ENCODE measurements around the gene CYP3A7.

The CYP3A7 gene

DNA sequence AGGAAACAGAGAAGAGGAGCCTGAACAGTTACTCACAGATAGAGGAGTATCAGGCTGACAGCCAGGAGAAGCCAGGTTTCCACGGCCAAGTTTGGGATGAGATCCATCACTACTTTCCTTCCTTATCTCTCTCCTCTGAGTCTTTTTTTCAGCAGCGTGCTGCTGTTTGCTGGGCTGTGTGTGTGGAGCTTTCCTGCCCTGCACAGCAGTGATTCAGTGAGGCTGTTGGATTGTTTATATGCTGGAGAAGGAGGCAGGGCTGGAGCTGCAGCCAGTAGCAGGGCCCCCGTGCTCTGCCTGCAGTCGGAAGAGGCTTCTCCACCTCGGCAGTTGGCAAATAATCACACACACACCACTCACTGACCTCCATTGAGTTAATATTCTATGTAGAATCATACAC lies at the start of gene CYP3A7:
Gene CYP3A7 (minus strand): TSS at position 210 of the 400 bp plus-strand sequence. CDS start 103 bp downstream, at position 107.
- TF ChIP-seq, protein P1, sequence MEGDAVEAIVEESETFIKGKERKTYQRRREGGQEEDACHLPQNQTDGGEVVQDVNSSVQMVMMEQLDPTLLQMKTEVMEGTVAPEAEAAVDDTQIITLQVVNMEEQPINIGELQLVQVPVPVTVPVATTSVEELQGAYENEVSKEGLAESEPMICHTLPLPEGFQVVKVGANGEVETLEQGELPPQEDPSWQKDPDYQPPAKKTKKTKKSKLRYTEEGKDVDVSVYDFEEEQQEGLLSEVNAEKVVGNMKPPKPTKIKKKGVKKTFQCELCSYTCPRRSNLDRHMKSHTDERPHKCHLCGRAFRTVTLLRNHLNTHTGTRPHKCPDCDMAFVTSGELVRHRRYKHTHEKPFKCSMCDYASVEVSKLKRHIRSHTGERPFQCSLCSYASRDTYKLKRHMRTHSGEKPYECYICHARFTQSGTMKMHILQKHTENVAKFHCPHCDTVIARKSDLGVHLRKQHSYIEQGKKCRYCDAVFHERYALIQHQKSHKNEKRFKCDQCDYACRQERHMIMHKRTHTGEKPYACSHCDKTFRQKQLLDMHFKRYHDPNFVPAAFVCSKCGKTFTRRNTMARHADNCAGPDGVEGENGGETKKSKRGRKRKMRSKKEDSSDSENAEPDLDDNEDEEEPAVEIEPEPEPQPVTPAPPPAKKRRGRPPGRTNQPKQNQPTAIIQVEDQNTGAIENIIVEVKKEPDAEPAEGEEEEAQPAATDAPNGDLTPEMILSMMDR (conservative IDR thresholded peaks at IDR 0.05; ENCODE audit: low read depth, low read length), result no peak
- H4K20me1 ChIP-seq (ENCODE audit: insufficient read depth), result no peaks in the 10 kb centered on the region
- no peak within 1 kb of the TSS for H3K4me2 ChIP-seq
- no peak within 1 kb of the TSS for H3K27ac ChIP-seq
- H3K36me3 ChIP-seq (ENCODE audit: insufficient read depth), result no peaks in the 10 kb centered on the region
- no peaks in the 10 kb centered on the region for H3K27me3 ChIP-seq (ENCODE audit: insufficient read depth, low read depth)
- no peak within 1 kb of the TSS for H2AFZ ChIP-seq (ENCODE audit: low read depth)
- no peaks in the 10 kb centered on the region for H3K79me2 ChIP-seq (ENCODE audit: insufficient read depth, low read depth)
- H3K9ac ChIP-seq, result no peak within 1 kb of the TSS
- no peaks in the 10 kb centered on the region for H3K4me1 ChIP-seq (ENCODE audit: low read depth, poor library complexity, severe bottlenecking)
- H3K4me3 ChIP-seq (IDR thresholded peaks at IDR 0.05; ENCODE audit: insufficient read depth, low read depth, low read length), result no peak within 1 kb of the TSS

DNA sequence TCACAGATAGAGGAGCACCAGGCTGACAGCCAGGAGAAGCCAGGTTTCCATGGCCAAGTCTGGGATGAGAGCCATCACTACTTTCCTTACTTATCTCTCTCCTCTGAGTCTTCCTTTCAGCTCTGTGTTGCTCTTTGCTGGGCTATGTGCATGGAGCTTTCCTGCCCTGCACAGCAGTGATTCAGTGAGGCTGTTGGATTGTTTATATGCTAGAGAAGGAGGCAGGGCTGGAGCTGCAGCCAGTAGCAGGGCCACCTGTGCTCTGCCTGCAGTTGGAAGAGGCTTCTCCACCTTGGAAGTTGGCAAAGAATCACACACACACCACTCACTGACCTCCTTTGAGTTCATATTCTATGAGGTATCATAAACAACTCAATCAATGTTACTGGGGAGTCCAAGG lies 49.0 kb upstream of the CYP3A7 start, which contains the start of gene CYP3A4:
Gene CYP3A4 (minus strand): TSS at position 178 of the 400 bp plus-strand sequence. CDS start 103 bp downstream, at position 75.
- Histone ChIP-seq H3K9ac (no peak within 1 kb of the TSS), H3K79me2 (ENCODE audit: insufficient read depth, low read depth) (no peaks in the 10 kb centered on the region), H3K36me3 (ENCODE audit: insufficient read depth) (no peaks in the 10 kb centered on the region), H2AFZ (ENCODE audit: low read depth) (no peak within 1 kb of the TSS), H3K4me1 (ENCODE audit: low read depth, poor library complexity, severe bottlenecking) (no peaks in the 10 kb centered on the region), H3K27ac (no peak within 1 kb of the TSS), H3K27me3 (ENCODE audit: insufficient read depth, low read depth) (no peaks in the 10 kb centered on the region), H3K4me3 (IDR thresholded peaks at IDR 0.05; ENCODE audit: insufficient read depth, low read depth, low read length) (no peak within 1 kb of the TSS), H3K4me2 (no peak within 1 kb of the TSS), H4K20me1 (ENCODE audit: insufficient read depth) (no peaks in the 10 kb centered on the region)
- TF ChIP-seq, protein P1 (conservative IDR thresholded peaks at IDR 0.05; ENCODE audit: low read depth, low read length), result no peak

DNA sequence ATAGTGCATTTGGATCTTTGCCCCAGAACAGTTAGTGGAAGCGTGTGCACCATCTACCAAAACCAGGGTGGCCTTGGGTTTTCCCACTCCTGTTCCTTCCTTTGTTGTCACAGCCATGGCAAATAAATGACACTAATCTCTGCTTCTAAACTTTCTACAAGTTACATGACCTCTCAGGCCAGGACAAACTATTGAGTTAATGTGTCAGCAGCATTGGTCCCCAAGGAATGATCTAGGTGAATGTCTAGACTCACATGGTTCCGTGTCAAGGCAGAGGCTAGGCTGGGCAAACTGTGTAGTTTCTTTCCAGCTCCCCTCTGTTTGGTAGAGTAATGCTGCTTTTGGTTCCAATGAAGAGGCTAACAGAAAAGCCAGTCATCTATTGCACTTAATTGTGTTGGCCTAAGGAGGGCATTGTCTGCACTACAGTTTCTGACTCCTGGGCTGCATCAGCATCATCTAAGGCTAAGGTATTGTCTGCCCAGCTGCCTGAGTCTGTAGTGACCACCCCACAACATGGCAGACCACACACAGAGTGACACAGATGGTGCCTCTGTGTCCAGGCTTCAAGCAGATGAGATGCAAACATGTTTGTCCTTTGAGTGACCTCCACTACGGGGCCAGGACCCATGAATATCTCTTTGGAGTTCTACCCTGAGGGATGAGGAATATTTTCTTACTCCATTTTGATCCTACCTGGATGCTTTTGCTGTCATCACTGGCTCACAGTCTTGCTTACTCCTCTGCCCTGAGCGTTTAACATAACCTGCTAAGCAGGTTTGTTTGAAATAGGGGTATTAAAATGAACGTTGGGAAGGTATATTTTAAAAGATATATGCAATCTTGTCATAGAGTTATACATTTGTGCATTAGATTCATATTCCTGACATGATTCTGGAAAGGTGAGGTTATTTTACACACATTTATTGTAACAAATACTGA lies 47.3 kb upstream of the CYP3A7 start:
- Histone ChIP-seq H4K20me1 (ENCODE audit: insufficient read depth) (no peaks in the 10 kb centered on the region), H3K4me2 (no peak overlapping the region), H2AFZ (ENCODE audit: low read depth) (no peak overlapping the region), H3K27me3 (ENCODE audit: insufficient read depth, low read depth) (no peaks in the 10 kb centered on the region), H3K79me2 (ENCODE audit: insufficient read depth, low read depth) (no peaks in the 10 kb centered on the region), H3K27ac (no peak overlapping the region), H3K36me3 (ENCODE audit: insufficient read depth) (no peaks in the 10 kb centered on the region), H3K4me1 (ENCODE audit: low read depth, poor library complexity, severe bottlenecking) (no peaks in the 10 kb centered on the region), H3K9ac (no peak overlapping the region), H3K4me3 (IDR thresholded peaks at IDR 0.05; ENCODE audit: insufficient read depth, low read depth, low read length) (no peak overlapping the region)
- TF ChIP-seq, protein P1 (conservative IDR thresholded peaks at IDR 0.05; ENCODE audit: low read depth, low read length), result no peak

DNA sequence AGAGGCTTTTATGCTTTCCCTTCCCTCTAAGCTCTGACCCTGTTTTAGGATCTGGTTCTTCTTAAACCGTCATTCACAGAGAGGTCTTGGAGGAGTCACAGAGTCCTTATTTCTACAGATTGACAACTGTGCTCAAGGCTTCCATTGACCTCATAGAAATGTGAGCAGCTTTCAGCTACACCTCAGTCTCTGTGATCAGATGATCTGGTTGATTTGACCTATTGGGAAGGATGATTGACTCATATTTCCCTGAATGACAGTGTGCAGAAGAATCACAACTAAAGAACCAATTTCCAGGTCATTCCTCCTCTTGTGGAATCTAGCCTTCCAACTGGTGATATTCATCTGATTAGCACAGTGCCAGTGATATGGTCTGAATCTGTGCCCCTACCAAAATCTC lies 45.6 kb upstream of the CYP3A7 start:
- Histone ChIP-seq H3K9ac (no peak overlapping the region), H3K79me2 (ENCODE audit: insufficient read depth, low read depth) (no peaks in the 10 kb centered on the region), H3K4me1 (ENCODE audit: low read depth, poor library complexity, severe bottlenecking) (no peaks in the 10 kb centered on the region), H2AFZ (ENCODE audit: low read depth) (no peak overlapping the region), H3K27me3 (ENCODE audit: insufficient read depth, low read depth) (no peaks in the 10 kb centered on the region), H3K36me3 (ENCODE audit: insufficient read depth) (no peaks in the 10 kb centered on the region), H4K20me1 (ENCODE audit: insufficient read depth) (no peaks in the 10 kb centered on the region), H3K4me3 (IDR thresholded peaks at IDR 0.05; ENCODE audit: insufficient read depth, low read depth, low read length) (no peak overlapping the region), H3K27ac (no peak overlapping the region), H3K4me2 (no peak overlapping the region)
- TF ChIP-seq, protein P1 (conservative IDR thresholded peaks at IDR 0.05; ENCODE audit: low read depth, low read length), result no peak
